Hippocampal formation (tissue), 2 donors: ENCODE measurements around the gene E4F1.

Experiments
- DNase-seq, 2 donors: peaks; one replicate each; lab custom pipeline; 2025; lab: John Stamatoyannopoulos, UW

The E4F1 gene

GRCh38 chr16:2206420-2206779, 17.0 kb upstream of the E4F1 start:
- no peak for DNase-seq

DNA sequence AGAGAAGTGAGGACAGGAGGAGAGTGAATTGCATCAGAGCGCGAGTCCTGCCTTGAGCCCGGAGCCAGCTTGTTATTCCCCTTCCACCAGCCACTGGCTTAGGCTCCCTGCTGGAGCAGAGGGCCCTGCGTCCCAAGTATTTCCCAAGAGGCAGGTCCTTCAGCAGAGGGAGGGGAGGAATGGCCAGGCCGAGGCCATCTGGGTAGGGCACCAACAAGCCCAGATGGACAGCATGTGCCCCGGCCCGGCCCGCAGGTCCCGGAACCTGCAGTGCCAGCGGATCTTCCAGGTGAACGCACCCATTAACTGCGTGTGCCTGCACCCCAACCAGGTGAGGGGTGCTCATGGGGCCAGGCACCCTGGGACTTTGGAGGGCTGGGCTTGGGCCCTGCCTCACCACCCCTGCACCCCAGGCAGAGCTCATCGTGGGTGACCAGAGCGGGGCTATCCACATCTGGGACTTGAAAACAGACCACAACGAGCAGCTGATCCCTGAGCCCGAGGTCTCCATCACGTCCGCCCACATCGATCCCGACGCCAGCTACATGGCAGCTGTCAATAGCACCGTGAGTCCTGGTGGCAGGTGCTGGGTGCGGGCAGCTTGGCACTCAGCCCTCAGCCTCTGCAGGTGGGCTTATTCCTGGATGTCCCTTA, 16.5 kb upstream of the E4F1 start:
- no peak for DNase-seq

- no peak for DNase-seq
These were observed 15.5 kb upstream of the E4F1 start for GRCh38 chr16:2207872-2208271.

- DNase-seq, result no peak
These were observed 15.1 kb upstream of the E4F1 start for GRCh38 chr16:2208308-2208707.

DNA sequence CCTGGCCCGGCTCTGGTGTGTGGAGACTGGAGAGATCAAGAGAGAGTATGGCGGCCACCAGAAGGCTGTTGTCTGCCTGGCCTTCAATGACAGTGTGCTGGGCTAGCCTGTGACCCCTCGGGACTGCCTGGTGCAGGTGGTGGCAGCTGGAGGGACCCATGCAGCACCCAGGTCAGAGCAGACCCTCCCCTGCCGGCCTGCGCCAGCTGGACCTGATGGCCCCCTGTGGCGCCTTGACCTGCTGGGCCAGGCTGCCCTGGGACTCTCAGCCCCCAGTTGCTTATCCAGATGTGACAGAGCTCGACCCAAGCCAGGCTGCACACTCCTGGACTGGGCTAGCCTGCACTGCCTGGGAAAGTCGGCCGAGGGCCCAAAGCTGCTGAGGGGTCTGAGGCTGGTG, 14.6 kb upstream of the E4F1 start:
- no peak for DNase-seq

- no peak for DNase-seq
These were observed 14.0 kb upstream of the E4F1 start for GRCh38 chr16:2209258-2210008.

GRCh38 chr16:2210009-2210332, 13.4 kb upstream of the E4F1 start:
- DNase-seq, result no peak

- no peak for DNase-seq
These were observed 12.7 kb upstream of the E4F1 start, which contains the start of gene BRICD5 for GRCh38 chr16:2210386-2211365. BRICD5 (minus strand) TSS chr16:2210863; CDS start chr16:2210833, 30 bp downstream.

- DNase-seq, result no peak
These were observed 11.5 kb upstream of the E4F1 start for GRCh38 chr16:2211923-2212347.

DNA sequence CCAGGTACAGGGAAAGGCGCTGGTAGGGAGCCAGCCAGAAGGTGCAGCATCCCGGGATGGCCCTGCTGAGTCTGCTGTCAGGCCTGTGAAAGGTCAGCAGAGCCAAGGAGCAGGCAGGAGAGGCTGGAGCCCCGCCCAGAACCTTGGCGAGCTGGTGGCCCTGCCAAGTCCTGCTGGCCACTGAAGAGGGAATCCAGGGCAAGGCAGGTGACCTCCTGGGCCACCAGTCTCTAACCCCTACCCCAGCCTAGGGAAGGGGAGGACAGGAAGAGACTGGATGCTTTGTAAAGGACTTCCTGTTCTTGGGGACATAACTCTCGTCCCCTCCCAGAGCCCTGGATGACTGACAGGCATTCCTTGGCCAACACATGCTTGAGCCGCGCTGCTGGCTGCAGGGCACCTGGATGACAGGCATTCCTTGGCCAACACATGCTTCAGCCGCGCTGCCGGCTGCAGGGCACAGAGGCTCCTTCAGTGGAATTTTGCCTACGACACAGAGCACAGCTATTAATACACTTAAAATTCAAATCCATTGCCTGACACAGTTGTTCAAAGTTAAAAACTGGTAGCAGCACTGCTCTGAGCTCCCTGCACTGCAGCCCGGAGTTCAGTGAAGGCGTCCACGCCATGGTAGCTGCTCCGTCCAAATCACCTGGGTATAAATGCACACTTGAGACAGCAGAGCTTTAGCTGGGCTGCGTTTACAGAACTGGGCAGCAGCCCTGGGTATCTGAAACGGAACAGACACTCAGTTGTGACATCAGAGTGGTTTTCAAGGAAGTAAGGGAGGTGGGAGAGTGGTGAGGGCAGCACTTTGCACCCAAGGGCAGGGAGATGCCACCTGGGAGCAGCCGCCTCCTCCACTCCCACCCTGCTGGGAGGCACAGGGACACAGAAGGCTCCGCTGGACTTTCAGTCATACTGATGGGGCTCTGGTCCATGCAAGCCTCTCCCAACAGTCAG, 10.7 kb upstream of the E4F1 start:
- DNase-seq, result no peak

GRCh38 chr16:2213817-2214718, 9.3 kb upstream of the E4F1 start:
- DNase-seq, result no peak

DNA sequence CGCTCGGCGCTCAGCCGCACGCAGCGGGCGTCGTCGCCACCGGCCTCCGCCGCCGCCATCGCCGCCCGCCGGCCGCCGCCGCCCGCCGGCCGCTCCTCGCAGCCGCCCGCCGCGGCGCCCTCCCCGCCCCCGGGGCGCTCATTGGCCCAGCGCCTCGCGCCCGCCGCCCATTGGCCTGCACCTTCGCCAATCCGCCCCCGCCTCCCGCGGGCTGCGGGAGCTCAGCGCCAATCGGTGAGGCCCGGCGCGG, 8.7 kb upstream of the E4F1 start, which contains the start of gene PGP:
PGP (minus strand) TSS at position 122 of the 250 bp plus-strand sequence; CDS start at position 59, 63 bp downstream.
- no peak for DNase-seq

DNA sequence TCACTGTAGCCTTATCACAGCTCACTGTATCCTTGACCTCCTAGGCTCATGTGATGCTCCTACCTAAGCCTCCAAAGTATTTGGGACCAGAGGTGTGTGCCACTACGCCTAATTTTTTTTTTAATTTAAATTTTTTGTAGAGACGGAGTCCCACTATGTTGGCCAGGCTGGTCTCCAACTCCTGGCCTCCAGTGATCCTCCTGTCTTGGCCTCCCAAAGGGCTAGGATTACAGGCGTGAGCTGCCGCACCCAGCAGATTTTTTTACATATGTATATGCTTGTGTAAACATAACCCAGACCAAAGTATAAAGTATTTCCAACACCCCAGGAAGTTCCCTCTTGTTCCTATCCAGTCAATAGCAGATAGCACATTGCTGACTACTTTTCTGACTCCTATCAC, 7.1 kb upstream of the E4F1 start:
- no peak for DNase-seq

- no peak for DNase-seq
These were observed 623 bp downstream of the E4F1 start for GRCh38 chr16:2223942-2224486.

- DNase-seq, result no peak
These were observed 2.9 kb downstream of the E4F1 start for GRCh38 chr16:2226245-2226793.

DNA sequence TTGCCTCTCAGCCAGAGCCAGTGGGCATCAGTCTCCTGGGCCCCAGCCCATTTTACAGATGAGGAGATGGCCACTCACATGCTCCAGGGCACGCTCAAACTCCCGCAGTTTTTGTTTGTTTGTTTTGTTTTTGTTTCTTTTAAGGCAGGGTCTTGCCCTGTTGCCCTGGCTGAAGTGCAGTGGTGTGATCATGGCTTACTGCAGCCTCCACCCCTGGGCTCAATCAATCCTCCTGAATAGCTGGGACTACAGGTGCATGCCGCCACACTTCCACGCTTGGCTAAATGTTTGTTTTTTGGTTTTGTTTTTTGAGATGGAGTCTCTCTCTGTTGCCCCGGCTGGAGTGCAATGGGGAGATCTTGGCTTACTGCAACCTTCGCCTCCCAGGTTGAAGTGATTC, 3.5 kb downstream of the E4F1 start:
- DNase-seq, result no peak

GRCh38 chr16:2228161-2228824, 4.9 kb downstream of the E4F1 start:
- no peak for DNase-seq

GRCh38 chr16:2229091-2229490, 5.7 kb downstream of the E4F1 start:
- no peak for DNase-seq

DNA sequence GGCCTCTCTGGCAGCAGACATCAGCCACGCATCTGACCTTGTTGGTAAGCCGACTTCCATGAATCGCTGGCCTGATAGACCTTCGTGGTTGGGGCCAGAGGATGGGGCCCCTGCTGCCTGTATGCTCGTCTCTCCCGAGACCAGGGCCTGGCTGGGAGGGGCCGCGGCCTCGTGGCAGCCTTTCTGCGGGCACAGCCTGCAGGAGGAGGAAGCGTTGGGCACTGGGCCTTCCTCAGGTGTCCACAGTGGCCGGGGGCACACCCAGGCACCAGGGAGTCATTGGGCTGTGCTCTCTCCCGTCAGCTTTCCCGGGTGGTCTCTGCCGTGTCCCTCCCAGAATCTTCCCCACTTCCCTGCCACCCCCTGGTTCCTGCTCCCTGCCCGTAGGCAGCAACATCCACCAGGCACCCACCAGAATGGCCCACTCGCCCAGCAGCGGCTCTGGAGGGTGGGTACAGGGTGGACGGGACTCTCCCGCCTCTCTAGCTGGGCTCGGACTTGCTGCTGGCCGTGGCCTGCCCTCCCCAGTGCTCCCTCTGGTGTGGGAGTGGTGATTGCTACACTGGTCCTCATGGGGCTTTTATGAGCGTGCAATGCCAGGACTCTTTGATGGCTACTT, 6.3 kb downstream of the E4F1 start:
- no peak for DNase-seq
